ENCODE data around the gene NFIA.

DNA sequence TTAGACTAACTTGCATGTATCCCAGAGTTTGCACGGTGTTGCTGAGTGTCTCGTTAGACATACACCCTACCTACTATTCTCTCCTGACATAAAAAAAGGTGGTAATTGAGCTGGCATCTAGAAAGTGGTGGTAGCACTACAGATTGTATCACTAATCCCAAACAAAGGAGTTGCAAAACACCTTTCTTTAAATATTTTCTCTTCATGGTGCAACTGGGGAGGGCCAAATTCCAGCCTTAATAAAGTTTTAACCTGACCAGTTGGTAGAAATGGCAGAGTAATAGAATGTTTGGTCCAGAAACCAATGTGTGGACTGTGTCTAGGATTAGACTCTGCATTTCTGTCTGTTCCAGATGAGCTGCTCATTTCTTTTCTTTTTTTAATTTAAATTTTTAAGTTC is 40.0 kb downstream of the NFIA start:
- TF ChIP-seq, protein P1, sequence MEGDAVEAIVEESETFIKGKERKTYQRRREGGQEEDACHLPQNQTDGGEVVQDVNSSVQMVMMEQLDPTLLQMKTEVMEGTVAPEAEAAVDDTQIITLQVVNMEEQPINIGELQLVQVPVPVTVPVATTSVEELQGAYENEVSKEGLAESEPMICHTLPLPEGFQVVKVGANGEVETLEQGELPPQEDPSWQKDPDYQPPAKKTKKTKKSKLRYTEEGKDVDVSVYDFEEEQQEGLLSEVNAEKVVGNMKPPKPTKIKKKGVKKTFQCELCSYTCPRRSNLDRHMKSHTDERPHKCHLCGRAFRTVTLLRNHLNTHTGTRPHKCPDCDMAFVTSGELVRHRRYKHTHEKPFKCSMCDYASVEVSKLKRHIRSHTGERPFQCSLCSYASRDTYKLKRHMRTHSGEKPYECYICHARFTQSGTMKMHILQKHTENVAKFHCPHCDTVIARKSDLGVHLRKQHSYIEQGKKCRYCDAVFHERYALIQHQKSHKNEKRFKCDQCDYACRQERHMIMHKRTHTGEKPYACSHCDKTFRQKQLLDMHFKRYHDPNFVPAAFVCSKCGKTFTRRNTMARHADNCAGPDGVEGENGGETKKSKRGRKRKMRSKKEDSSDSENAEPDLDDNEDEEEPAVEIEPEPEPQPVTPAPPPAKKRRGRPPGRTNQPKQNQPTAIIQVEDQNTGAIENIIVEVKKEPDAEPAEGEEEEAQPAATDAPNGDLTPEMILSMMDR (conservative IDR thresholded peaks at IDR 0.05 in 1 of 2, IDR thresholded peaks at IDR 0.05 in 1 of 2; ENCODE audit: low read depth in 1 of 2, low read length in 2 of 2) = no peak
- TF ChIP-seq EZH2 (IDR thresholded peaks at IDR 0.05; ENCODE audit: low read length, missing control alignments) = no peak

Measured in fibroblast of lung (primary cell).